MM.1S (cell line): Measurements from ENCODE around the gene CSF1R.

Experiments used
- DNase-seq: peaks from one replicate; pipeline ENCODE4 v3.0.0-alpha.2; 2015
- H2AFZ ChIP-seq: fragments of 300-600 bp; sonication (generic); 2 replicates; pipeline ENCODE4 v1.6.0; 2016; ENCODE audit warnings: antibody characterized with exemption, low read length
- H3F3A ChIP-seq: fragments of 300-600 bp; sonication (generic); 2 replicates; pipeline ENCODE4 v1.6.1; 2016; ENCODE audit warnings: mild to moderate bottlenecking, antibody characterized with exemption, low read length, moderate library complexity, mixed read lengths; ENCODE audit not compliant: insufficient read depth
- H3K27ac ChIP-seq: fragments of 300-600 bp; sonication (generic); 2 replicates; pipeline ENCODE4 v1.5.1; 2016; ENCODE audit warnings: mild to moderate bottlenecking, low read length
- H3K27me3 ChIP-seq: fragments of 300-600 bp; sonication (generic); replicated peaks from 2 replicates; pipeline ENCODE4 v1.6.0; 2016; ENCODE audit warnings: low read length; ENCODE audit not compliant: insufficient read depth
- H3K36me3 ChIP-seq: fragments of 300-600 bp; sonication (generic); replicated peaks from 2 replicates; pipeline ENCODE4 v1.6.1; 2016; ENCODE audit warnings: mild to moderate bottlenecking, low read length, mixed read lengths; ENCODE audit not compliant: insufficient read depth
- H3K4me1 ChIP-seq: fragments of 300-600 bp; sonication (generic); 2 replicates; pipeline ENCODE4 v1.6.1; 2016; ENCODE audit warnings: low read length, mixed read lengths
- H3K4me2 ChIP-seq: fragments of 300-600 bp; sonication (generic); 2 replicates; pipeline ENCODE4 v1.6.0; 2016; ENCODE audit warnings: low read depth, low read length
- H3K4me3 ChIP-seq: fragments of 300-600 bp; sonication (generic); 2 replicates; pipeline ENCODE4 v1.5.1; 2016; ENCODE audit warnings: low read length, mixed read lengths
- H3K79me2 ChIP-seq: fragments of 300-600 bp; sonication (generic); 2 replicates; pipeline ENCODE4 v1.6.1; 2016; ENCODE audit warnings: mixed run types, low read length, mixed read lengths
- H3K9ac ChIP-seq: fragments of 300-600 bp; sonication (generic); 2 replicates; pipeline ENCODE4 v1.6.1; 2016; ENCODE audit warnings: low read length, mixed read lengths
- H3K9me2 ChIP-seq: fragments of 300-600 bp; sonication (generic); replicated peaks from 2 replicates; pipeline ENCODE4 v1.6.1; 2016; ENCODE audit warnings: mild to moderate bottlenecking, low read length, mixed read lengths; ENCODE audit not compliant: insufficient read depth
- H3K9me3 ChIP-seq: fragments of 300-600 bp; sonication (generic); replicated peaks from 2 replicates; pipeline ENCODE4 v1.6.1; 2016; ENCODE audit warnings: mild to moderate bottlenecking, low read length, mixed read lengths; ENCODE audit not compliant: insufficient read depth
- H4K20me1 ChIP-seq: fragments of 300-600 bp; sonication (generic); 2 replicates; pipeline ENCODE4 v1.6.1; 2016; ENCODE audit warnings: mild to moderate bottlenecking, low read length, moderate library complexity, mixed read lengths; ENCODE audit not compliant: insufficient read depth
- EZH2 ChIP-seq: fragments of 300-600 bp; sonication (generic); optimal IDR thresholded peaks from 2 replicates; pipeline ENCODE3; 2017; ENCODE audit warnings: low read depth, mild to moderate bottlenecking, antibody characterized with exemption, low read length, mixed read lengths
- EZH2phosphoT487 ChIP-seq: fragments of 300-600 bp; sonication (generic); IDR thresholded peaks from 2 replicates; pipeline ENCODE4 v1.6.1; 2018; ENCODE audit warnings: antibody characterized with exemption, low read length
- TF ChIP-seq, protein P1 (sequence below): fragments of 300-600 bp; sonication (generic); IDR thresholded peaks from 2 replicates; pipeline ENCODE4 v1.5.1; 2016; ENCODE audit warnings: antibody characterized with exemption, low read length, mixed read lengths

Gene CSF1R

DNA sequence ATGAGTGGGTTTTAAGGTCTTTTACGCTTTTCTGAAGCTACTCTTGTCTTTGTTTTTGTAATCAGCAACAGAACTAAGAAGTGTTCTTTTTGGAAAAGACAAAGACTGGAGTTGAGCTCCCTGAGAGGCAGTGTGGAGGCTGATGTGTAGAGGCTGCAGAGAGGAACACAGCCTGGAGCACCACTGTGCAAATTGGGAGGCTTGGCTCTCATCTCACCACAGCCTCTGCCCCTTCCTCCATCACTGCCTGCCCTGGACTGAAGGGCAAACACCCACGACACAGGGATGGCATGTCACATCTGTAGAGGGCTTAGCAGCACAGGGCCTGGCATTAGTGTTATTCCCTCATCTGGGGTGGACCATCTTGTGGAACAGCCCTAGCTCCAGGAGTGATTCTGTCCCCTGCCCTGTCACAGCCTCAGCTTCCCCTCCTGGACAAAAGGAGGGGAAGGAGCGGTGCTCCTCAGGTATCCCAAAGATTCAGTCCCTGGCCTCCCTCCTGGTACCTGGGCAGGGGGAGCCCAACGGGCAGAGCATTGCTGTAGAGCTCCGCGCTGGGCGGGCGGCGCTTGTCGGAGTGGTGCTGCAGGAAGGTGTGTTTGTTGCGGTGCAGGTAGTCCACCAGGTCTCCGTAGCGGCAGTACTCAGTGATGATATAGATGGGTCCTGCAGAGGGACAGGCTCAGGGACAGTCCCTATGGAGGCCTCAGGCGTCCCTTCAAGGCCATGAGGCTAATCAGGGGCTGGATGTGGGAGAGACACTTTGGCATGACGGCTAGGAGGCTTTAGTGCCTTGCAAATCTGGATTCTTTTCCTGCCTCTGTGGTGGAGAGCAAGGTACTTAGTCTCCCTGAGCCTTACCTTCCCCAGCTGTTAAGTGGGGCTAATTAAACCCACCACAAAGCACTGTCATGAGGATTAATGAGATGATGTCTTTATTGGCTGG, 36.5 kb upstream of the CSF1R start:
- H3K4me3 ChIP-seq: no peak overlapping the region
- no peak overlapping the region for H3K9ac ChIP-seq

DNA sequence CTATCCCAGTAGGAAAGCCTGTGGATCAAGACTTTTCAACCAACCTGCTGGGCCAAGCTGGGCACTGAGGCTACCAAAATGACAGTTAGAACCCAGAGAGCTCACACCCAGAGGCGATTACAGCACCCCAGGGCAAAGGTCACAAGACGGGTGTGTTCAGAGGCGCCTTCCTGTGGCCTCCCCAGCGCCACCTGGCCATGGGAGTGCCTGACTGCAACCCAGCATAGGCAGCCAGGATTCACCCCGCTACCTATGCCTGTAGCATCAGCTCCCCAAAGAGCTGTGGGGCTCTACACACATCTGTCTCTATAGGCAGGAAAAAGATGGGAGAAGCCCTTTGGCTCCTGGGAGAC, 35.8 kb upstream of the CSF1R start:
- DNase-seq: peak; percentile 48
- no peak overlapping the region for H3K4me2 ChIP-seq
- no peak overlapping the region for H3K27ac ChIP-seq
- no peaks in the 10 kb centered on the region for H4K20me1 ChIP-seq
- no peak overlapping the region for H3K4me3 ChIP-seq
- no peaks in the 10 kb centered on the region for H3K9me3 ChIP-seq
- no peaks in the 10 kb centered on the region for H3K79me2 ChIP-seq
- no peaks in the 10 kb centered on the region for H3F3A ChIP-seq
- TF ChIP-seq EZH2 (no peak), EZH2phosphoT487 (no peak)
- TF ChIP-seq, protein P1, sequence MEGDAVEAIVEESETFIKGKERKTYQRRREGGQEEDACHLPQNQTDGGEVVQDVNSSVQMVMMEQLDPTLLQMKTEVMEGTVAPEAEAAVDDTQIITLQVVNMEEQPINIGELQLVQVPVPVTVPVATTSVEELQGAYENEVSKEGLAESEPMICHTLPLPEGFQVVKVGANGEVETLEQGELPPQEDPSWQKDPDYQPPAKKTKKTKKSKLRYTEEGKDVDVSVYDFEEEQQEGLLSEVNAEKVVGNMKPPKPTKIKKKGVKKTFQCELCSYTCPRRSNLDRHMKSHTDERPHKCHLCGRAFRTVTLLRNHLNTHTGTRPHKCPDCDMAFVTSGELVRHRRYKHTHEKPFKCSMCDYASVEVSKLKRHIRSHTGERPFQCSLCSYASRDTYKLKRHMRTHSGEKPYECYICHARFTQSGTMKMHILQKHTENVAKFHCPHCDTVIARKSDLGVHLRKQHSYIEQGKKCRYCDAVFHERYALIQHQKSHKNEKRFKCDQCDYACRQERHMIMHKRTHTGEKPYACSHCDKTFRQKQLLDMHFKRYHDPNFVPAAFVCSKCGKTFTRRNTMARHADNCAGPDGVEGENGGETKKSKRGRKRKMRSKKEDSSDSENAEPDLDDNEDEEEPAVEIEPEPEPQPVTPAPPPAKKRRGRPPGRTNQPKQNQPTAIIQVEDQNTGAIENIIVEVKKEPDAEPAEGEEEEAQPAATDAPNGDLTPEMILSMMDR: peak; percentile 65
- H3K27me3 ChIP-seq: no peaks in the 10 kb centered on the region
- no peaks in the 10 kb centered on the region for H3K36me3 ChIP-seq
- no peaks in the 10 kb centered on the region for H3K4me1 ChIP-seq
- no peak overlapping the region for H3K9ac ChIP-seq
- H2AFZ ChIP-seq: peak overlapping the region; percentile 64; the same call in 1 of the 2 replicates
- no peaks in the 10 kb centered on the region for H3K9me2 ChIP-seq

More for the DNA sequence above, 36.5 kb upstream of the CSF1R start:
- no peaks in the 10 kb centered on the region for H3K9me3 ChIP-seq
- no peak for DNase-seq
- no peak overlapping the region for H3K27ac ChIP-seq
- H4K20me1 ChIP-seq: no peaks in the 10 kb centered on the region
- no peak overlapping the region for H2AFZ ChIP-seq
- H3K36me3 ChIP-seq: no peaks in the 10 kb centered on the region
- H3K79me2 ChIP-seq: no peaks in the 10 kb centered on the region
- TF ChIP-seq EZH2phosphoT487 (no peak), EZH2 (no peak)
- TF ChIP-seq, protein P1: no peak
- no peaks in the 10 kb centered on the region for H3K9me2 ChIP-seq
- H3K4me2 ChIP-seq: no peak overlapping the region
- no peaks in the 10 kb centered on the region for H3F3A ChIP-seq
- H3K4me1 ChIP-seq: no peaks in the 10 kb centered on the region
- no peaks in the 10 kb centered on the region for H3K27me3 ChIP-seq

- no peak for TF ChIP-seq EZH2phosphoT487
- H3F3A ChIP-seq: no peaks in the 10 kb centered on the region
- H3K27ac ChIP-seq: no peak overlapping the region
Measured at GRCh38 chr5:150121448-150122157, 35.2 kb upstream of the CSF1R start.

More at GRCh38 chr5:150121448-150122157, 35.2 kb upstream of the CSF1R start:
- H2AFZ ChIP-seq: peak overlapping the region; percentile 64; the same call in 1 of the 2 replicates
- no peaks in the 10 kb centered on the region for H3K36me3 ChIP-seq
- H3K79me2 ChIP-seq: no peaks in the 10 kb centered on the region
- no peak overlapping the region for H3K4me3 ChIP-seq
- H3K27me3 ChIP-seq: no peaks in the 10 kb centered on the region
- no peak overlapping the region for H3K9ac ChIP-seq
- DNase-seq: no peak
- H3K9me3 ChIP-seq: no peaks in the 10 kb centered on the region
- no peaks in the 10 kb centered on the region for H3K4me1 ChIP-seq
- no peaks in the 10 kb centered on the region for H3K9me2 ChIP-seq
- no peaks in the 10 kb centered on the region for H4K20me1 ChIP-seq
- no peak overlapping the region for H3K4me2 ChIP-seq
